Measurements from ENCODE around the gene CD226. TPM values are rescaled to one million over a fixed set of nuclear protein-coding genes. Genes with fewer than 3 reads are reported as not detected.
"Not testable (repeated sequence)": the region's sequence is repeated elsewhere in the genome, so short reads cannot be mapped to it uniquely, and the experiment has no call there.

CD226 gene
- 2.9 TPM for total RNA-seq

- no peak for DNase-seq (ENCODE audit: low spot score)
Observed at GRCh38 chr18:69947361-69948133, at the start of gene CD226. Gene CD226 (minus strand): TSS chr18:69947873. CDS start chr18:69947406, 467 bp downstream.

GRCh38 chr18:69996951-69997798 lies 49.5 kb upstream of the CD226 start:
- DNase-seq (ENCODE audit: low spot score), result no peak

- no peak for DNase-seq (ENCODE audit: low spot score)
Observed at GRCh38 chr18:69996417-69996816, 48.7 kb upstream of the CD226 start.

- no peak for DNase-seq (ENCODE audit: low spot score)
Observed at GRCh38 chr18:69995774-69996173, 48.1 kb upstream of the CD226 start.

- no peak for DNase-seq (ENCODE audit: low spot score)
Observed at GRCh38 chr18:69992776-69993175, 45.1 kb upstream of the CD226 start.

GRCh38 chr18:69987870-69988269 lies 40.2 kb upstream of the CD226 start:
- no peak for DNase-seq (ENCODE audit: low spot score)

GRCh38 chr18:69985239-69985638 lies 37.6 kb upstream of the CD226 start:
- no peak for DNase-seq (ENCODE audit: low spot score)

- no peak for DNase-seq (ENCODE audit: low spot score)
Observed at GRCh38 chr18:69982417-69982816, 34.7 kb upstream of the CD226 start.

GRCh38 chr18:69981948-69982347 lies 34.3 kb upstream of the CD226 start:
- no peak for DNase-seq (ENCODE audit: low spot score)

- no peak for DNase-seq (ENCODE audit: low spot score)
Observed at GRCh38 chr18:69980982-69981804, 33.5 kb upstream of the CD226 start.

GRCh38 chr18:69980509-69980908 lies 32.8 kb upstream of the CD226 start:
- DNase-seq (ENCODE audit: low spot score), result no peak

- DNase-seq (ENCODE audit: low spot score), result no peak
Observed at GRCh38 chr18:69978732-69979715, 31.4 kb upstream of the CD226 start.

- DNase-seq (ENCODE audit: low spot score), result not testable (repeated sequence)
Observed at GRCh38 chr18:69975294-69975693, 27.6 kb upstream of the CD226 start.

- no peak for DNase-seq (ENCODE audit: low spot score)
Observed at GRCh38 chr18:69974365-69974764, 26.7 kb upstream of the CD226 start.

GRCh38 chr18:69969491-69969890 lies 21.8 kb upstream of the CD226 start:
- DNase-seq (ENCODE audit: low spot score), result no peak

GRCh38 chr18:69968039-69968438 lies 20.4 kb upstream of the CD226 start:
- DNase-seq (ENCODE audit: low spot score), result no peak

- DNase-seq (ENCODE audit: low spot score), result no peak
Observed at GRCh38 chr18:69963196-69963595, 15.5 kb upstream of the CD226 start.

- no peak for DNase-seq (ENCODE audit: low spot score)
Observed at GRCh38 chr18:69961718-69962117, 14.0 kb upstream of the CD226 start.

- no peak for DNase-seq (ENCODE audit: low spot score)
Observed at GRCh38 chr18:69958422-69958821, 10.7 kb upstream of the CD226 start.

- no peak for DNase-seq (ENCODE audit: low spot score)
Observed at GRCh38 chr18:69957747-69958146, 10.1 kb upstream of the CD226 start.

Measured in mucosa of gallbladder (tissue), 1 donor.